Measurements from ENCODE around the gene SLC16A8. TPM values are rescaled to one million over a fixed set of nuclear protein-coding genes. Genes with fewer than 3 reads are reported as not detected.
A peak's percentile ranks its signal among the peaks of the same experiment; 100 is the strongest.

SLC16A8 gene
- total and polyA plus RNA-seq, 8 donors: 0.38 to 2.1 (median 1.3) TPM

DNA sequence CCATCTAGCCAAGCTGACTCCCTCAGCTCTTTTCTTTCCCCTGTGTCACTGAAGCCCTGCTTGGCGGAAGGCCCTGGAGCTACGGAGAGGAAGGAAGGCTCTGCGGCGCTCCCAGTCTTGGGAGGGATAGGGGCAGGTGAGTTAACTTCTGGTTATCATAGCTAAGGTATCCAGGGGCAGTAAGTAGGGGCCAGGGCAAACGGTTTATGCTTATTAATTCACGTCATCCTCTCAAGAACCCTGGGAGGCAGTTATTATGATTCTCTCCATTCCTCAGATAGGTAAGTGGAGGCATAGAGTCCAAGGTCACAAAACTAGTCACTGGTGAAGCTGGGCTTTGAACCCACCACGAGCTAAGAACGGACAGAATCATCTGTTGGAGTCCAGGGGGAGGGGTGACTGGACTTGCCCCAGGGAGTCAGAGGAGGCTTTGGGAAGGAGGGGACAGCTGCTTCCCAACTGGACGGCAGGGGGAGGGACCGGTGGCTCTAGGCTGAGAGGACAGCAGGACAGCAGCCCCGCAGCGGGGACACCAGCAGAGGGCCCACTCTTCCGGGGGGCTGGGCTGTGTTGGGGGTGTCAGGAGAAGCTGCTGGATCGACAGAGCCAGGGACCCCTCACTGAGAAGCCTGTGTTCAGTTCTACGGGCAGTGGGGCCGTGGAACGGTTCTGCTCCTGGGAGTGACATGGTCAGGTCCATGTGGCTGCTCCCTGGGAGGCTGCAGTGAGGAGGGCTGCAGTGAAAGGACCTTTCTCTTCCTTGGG is 23.0 kb upstream of the SLC16A8 start:
- DNase-seq (no peak), ATAC-seq (no peak)
- Histone ChIP-seq H3K4me3 (no peak overlapping the region), H3K36me3 (no peaks in the 10 kb centered on the region), H3K9me3 (no peaks in the 10 kb centered on the region), H3K4me1 (no peaks in the 10 kb centered on the region), H3K27me3 (no peaks in the 10 kb centered on the region), H3K27ac (no peak overlapping the region)
- TF ChIP-seq, protein P1, sequence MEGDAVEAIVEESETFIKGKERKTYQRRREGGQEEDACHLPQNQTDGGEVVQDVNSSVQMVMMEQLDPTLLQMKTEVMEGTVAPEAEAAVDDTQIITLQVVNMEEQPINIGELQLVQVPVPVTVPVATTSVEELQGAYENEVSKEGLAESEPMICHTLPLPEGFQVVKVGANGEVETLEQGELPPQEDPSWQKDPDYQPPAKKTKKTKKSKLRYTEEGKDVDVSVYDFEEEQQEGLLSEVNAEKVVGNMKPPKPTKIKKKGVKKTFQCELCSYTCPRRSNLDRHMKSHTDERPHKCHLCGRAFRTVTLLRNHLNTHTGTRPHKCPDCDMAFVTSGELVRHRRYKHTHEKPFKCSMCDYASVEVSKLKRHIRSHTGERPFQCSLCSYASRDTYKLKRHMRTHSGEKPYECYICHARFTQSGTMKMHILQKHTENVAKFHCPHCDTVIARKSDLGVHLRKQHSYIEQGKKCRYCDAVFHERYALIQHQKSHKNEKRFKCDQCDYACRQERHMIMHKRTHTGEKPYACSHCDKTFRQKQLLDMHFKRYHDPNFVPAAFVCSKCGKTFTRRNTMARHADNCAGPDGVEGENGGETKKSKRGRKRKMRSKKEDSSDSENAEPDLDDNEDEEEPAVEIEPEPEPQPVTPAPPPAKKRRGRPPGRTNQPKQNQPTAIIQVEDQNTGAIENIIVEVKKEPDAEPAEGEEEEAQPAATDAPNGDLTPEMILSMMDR (IDR thresholded peaks at IDR 0.05): no peak
- intact Hi-C loops (cut with DNase I): no loop called here

DNA sequence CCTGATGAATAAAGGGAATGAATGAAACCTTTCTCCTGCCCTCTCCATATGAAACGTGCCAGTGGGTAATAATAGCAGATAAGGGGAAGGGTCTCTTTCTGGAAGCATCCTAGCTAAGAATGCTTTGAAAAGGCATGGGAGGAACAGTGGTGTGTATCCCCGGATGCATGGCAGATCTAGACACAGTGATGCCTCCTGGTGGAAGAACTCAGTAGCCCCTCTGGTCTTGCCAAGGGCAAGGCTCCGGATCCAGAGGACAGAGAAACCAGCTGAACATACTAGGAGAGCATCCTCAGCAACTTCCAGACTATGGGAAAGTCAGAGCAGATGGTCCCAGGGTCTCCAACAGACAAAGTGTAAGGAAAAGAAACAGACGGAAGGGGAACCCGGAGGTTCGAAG is 20.1 kb upstream of the SLC16A8 start:
- ATAC-seq (no peak), DNase-seq (no peak)
- no peak overlapping the region for H3K27ac ChIP-seq
- H3K27me3 ChIP-seq: no peaks in the 10 kb centered on the region
- intact Hi-C loops (cut with DNase I): no loop called here
- H3K4me1 ChIP-seq: no peaks in the 10 kb centered on the region
- TF ChIP-seq, protein P1 (IDR thresholded peaks at IDR 0.05): peak in 1 of 2 donors; percentile 18
- no peaks in the 10 kb centered on the region for H3K9me3 ChIP-seq
- H3K36me3 ChIP-seq: no peaks in the 10 kb centered on the region
- H3K4me3 ChIP-seq: no peak overlapping the region

DNA sequence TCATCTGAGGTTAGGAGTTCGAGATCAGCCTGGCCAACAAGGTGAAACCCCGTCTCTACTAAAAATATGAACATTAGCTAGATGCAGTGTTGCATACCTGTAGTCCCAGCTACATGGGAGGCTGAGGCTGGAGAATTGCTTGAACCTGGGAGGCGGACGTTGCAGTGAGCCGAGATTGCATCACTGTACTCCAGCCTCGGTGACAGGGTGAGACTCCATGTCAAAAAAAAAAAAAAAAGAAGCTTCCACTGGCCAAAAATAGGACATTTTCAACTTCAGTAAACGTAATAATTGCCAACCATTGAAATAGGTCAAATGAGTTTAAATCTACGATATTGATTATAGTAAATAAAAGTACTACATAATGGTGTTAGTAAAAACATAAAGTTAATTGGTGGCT is 19.7 kb upstream of the SLC16A8 start:
- H3K9me3 ChIP-seq: no peaks in the 10 kb centered on the region
- ATAC-seq (no peak), DNase-seq (no peak)
- H3K27me3 ChIP-seq: no peaks in the 10 kb centered on the region
- no peaks in the 10 kb centered on the region for H3K4me1 ChIP-seq
- no peak overlapping the region for H3K27ac ChIP-seq
- H3K36me3 ChIP-seq: no peaks in the 10 kb centered on the region
- intact Hi-C loops (cut with DNase I): no loop called here
- H3K4me3 ChIP-seq: no peak overlapping the region
- TF ChIP-seq, protein P1 (IDR thresholded peaks at IDR 0.05): no peak

DNA sequence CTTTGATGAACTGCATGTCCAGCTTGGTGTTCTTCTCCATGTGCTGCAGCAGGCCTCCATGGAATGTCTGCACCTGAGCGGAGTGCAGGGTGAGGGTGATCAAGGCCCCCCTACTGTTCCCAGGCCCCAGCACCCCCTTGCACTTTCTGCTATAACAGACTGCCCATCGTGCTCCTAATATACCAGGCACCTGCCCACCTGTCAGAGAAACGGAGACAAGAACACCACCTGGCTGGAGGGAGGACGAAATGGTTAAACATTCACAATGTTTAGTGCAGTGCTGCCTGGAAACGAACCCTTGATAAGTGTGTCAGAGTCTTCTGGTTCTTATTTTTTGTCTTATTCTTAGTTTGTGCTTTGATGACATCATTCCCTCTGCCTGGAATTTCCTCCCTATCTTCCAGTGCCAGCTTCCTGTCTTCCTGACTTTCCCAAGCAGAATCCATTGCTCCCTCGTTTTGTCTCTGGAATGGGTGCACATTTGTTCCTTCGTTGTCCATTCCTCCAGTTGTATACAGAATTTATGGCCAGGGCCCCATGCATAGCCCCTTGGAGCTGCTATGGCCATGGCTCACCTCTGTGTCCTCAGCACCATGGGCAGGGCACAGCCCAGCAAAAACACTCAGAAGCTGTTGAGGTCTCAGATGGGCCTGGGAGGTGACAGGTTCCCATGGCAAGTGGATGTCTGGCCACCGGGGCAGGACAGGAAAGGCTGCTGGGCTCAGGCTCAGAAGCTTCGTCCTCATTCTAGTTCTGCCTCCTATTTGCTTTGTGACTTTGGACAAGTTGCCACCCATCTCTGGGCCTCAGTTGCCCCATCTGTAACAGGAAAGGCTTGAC is 14.6 kb upstream of the SLC16A8 start:
- intact Hi-C loops (cut with DNase I): no loop called here

More for the DNA sequence above, 14.6 kb upstream of the SLC16A8 start:
- ATAC-seq: peak; percentile 17
- no peaks in the 10 kb centered on the region for H3K27me3 ChIP-seq
- TF ChIP-seq, protein P1 (IDR thresholded peaks at IDR 0.05): no peak
- no peaks in the 10 kb centered on the region for H3K36me3 ChIP-seq
- H3K27ac ChIP-seq: no peak overlapping the region
- H3K4me1 ChIP-seq: no peaks in the 10 kb centered on the region
- H3K4me3 ChIP-seq: no peak overlapping the region
- DNase-seq: peak in 2 of 4 donors; percentile 29 to 31
- H3K9me3 ChIP-seq: no peaks in the 10 kb centered on the region

Data from left lung (tissue), 10 donors.